HepG2 (cell line): ENCODE data around the gene SYVN1. TPM values are rescaled to one million over a fixed set of nuclear protein-coding genes. Genes with fewer than 3 reads are reported as not detected.

Experiments used
- GABPA ChIP-seq, 2 experiments: IDR thresholded peaks; 2 replicates each; pipeline ENCODE4 v1.6.1; 2011 to 2016; ENCODE audit warnings: low read depth in 2 of 2, low read length in 1 of 2, missing biosample characterization in 1 of 2, missing genetic modification characterization in 1 of 2
- KLF9 ChIP-seq: IDR thresholded peaks from 2 replicates; pipeline ENCODE4 v1.6.1; 2016; ENCODE audit warnings: low read depth
- MAFK ChIP-seq, 2 experiments: IDR thresholded peaks in 1 of 2; conservative IDR thresholded peaks in 1 of 2; 2 replicates each; pipeline ENCODE4 v1.6.1; 2011; ENCODE audit warnings: improper control_type of control experiment in 2 of 2, low read length in 2 of 2
- NR0B2 ChIP-seq: sonication (generic); formaldehyde crosslinking; IDR thresholded peaks from 2 replicates; pipeline ENCODE4 v1.4.0; 2020; ENCODE audit warnings: mild to moderate bottlenecking, missing genetic modification reagents
- PATZ1 ChIP-seq: sonication (generic); formaldehyde crosslinking; IDR thresholded peaks from 2 replicates; pipeline ENCODE4 v1.4.0; 2020; ENCODE audit warnings: missing genetic modification reagents
- RAD21 ChIP-seq: fragments of 450-650 bp; formaldehyde crosslinking; IDR thresholded peaks from 2 replicates; pipeline ENCODE4 v1.5.0; 2020; ENCODE audit warnings: mild to moderate bottlenecking
- TEAD3 ChIP-seq: optimal IDR thresholded peaks from 2 replicates; pipeline ENCODE3; 2016; ENCODE audit warnings: borderline replicate concordance
- ZNF12 ChIP-seq: sonication (generic); formaldehyde crosslinking; IDR thresholded peaks from 2 replicates; pipeline ENCODE4 v1.5.0; 2020; ENCODE audit warnings: missing genetic modification reagents
- ZNF230 ChIP-seq: sonication (generic); formaldehyde crosslinking; IDR thresholded peaks from 2 replicates; pipeline ENCODE4 v1.4.0; 2020; ENCODE audit warnings: mild to moderate bottlenecking, missing genetic modification reagents
- ZNF318 ChIP-seq: sonication (generic); formaldehyde crosslinking; IDR thresholded peaks from 2 replicates; pipeline ENCODE4 v1.4.0; 2020; ENCODE audit warnings: mild to moderate bottlenecking, missing genetic modification reagents
- ZNF350 ChIP-seq: sonication (generic); formaldehyde crosslinking; IDR thresholded peaks from 2 replicates; pipeline ENCODE4 v1.4.0; 2020; ENCODE audit warnings: mild to moderate bottlenecking, low read depth, missing genetic modification reagents, borderline replicate concordance
- ZNF503 ChIP-seq: sonication (generic); formaldehyde crosslinking; IDR thresholded peaks from 2 replicates; pipeline ENCODE4 v1.4.0; 2020; ENCODE audit warnings: missing genetic modification reagents
- ZNF605 ChIP-seq: sonication (generic); formaldehyde crosslinking; IDR thresholded peaks from 2 replicates; pipeline ENCODE4 v1.8.0; 2022; ENCODE audit warnings: mild to moderate bottlenecking, missing genetic modification reagents
- ZNF614 ChIP-seq: IDR thresholded peaks from 2 replicates; pipeline ENCODE4 v1.6.1; 2018; ENCODE audit warnings: missing biosample characterization, missing genetic modification reagents, inconsistent platforms, borderline replicate concordance
- ZNF841 ChIP-seq: sonication (generic); formaldehyde crosslinking; IDR thresholded peaks from 2 replicates; pipeline ENCODE4 v1.8.1; 2023; ENCODE audit warnings: missing genetic modification reagents, borderline replicate concordance
- polyA plus RNA-seq, 8 experiments: library from polyadenylated mRNA; depleted of rRNA in 3 of 8; stranded (reverse) in 7 of 8; unstranded in 1 of 8; fragments of >200 nt; fragmentation: Illumina TruSeq in 4 of 8; extraction: Trizol in 4 of 8; gene quantifications; 2 replicates each; pipeline versions ENCODE4 v1.2.1 to v1.2.3, GENCODE V29; 2011 to 2016; ENCODE audit warnings: low read depth in 4 of 8, missing spikeins in 1 of 8, mixed read lengths in 1 of 8; ENCODE audit not compliant: insufficient read depth in 1 of 8
- total RNA-seq, 5 experiments: library from RNA; depleted of rRNA; stranded (reverse); fragments of >200 nt; fragmentation: Illumina TruSeq; extraction: Trizol; gene quantifications; 2 replicates each; pipeline ENCODE4 v1.2.3, GENCODE V29; 2016; ENCODE audit warnings: low read depth in 1 of 5

SYVN1 gene
- total and polyA plus RNA-seq, 2 of the 13 experiments (the other 11 are each of a cell fraction or from before 2014, with no cell fraction given), result 10.3 to 22.5 TPM

- TF ChIP-seq ZNF318 (no peak), GABPA (IDR thresholded peaks at IDR 0.05; ENCODE audit: low read depth, low read length) (no peak), GABPA (CRISPR knock-in tag; IDR thresholded peaks at IDR 0.05; ENCODE audit: low read depth) (peak; percentile 76), ZNF503 (CRISPR knock-in tag) (peak; percentile 52; the same call in 1 of the 2 replicates), KLF9 (no peak), RAD21 (CRISPR knock-in tag) (0 out of 2 replicates have a peak, but pooled peaks have one; percentile 7), ZNF841 (no peak), NR0B2 (CRISPR knock-in tag) (no peak), ZNF12 (no peak; the same call in 1 of the 2 replicates), ZNF350 (CRISPR knock-in tag) (peak; percentile 63; the same call in 1 of the 2 replicates), ZNF614 (CRISPR knock-in tag) (0 out of 2 replicates have a peak, but pooled peaks have one; percentile 19), PATZ1 (CRISPR knock-in tag) (peak; percentile 75), TEAD3 (CRISPR knock-in tag) (peak; percentile 33), ZNF605 (CRISPR knock-in tag) (peak; percentile 83; the same call in 1 of the 2 replicates), ZNF230 (CRISPR knock-in tag) (no peak), MAFK (conservative IDR thresholded peaks at IDR 0.05 in 1 of 2, IDR thresholded peaks at IDR 0.05 in 1 of 2; ENCODE audit: low read length in 2 of 2) (peak; percentile 46 to 70; a peak in 3 of 4 replicates)
Observed at GRCh38 chr11:65165410-65166317, 31.3 kb upstream of the SYVN1 start (continued).
